Measurements from ENCODE around the gene TSPEAR.

DNA sequence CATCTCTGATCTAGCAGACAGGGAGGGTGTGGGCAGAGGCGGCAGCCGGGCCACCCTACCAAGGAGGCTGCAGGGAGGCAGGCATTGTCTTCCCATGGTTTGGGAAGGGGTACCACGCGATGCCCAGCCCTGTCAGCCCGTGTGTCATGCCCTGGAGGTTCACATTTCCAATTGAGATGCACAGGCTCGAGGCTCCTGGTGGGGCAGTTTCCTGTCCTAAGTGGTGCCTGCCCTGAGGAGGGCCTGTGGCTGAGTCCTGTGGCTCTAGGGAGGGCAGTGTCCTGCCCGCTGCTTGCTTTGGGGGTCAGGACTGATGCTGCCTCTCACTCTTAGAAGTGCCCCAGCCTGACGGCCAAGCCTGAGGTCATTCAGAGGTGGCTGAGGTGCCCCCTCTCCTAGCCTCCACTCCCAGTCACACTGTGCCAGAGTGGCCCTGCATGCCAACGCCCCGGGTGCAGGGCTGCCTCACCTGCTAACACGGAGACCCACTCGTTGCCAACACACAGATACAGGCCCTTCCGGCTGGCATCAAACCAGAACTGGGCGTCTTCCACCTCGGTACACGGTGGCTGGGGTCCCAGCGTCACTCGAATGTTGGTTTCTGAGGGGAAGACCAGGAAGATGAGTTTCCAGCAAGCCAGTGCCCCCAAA lies 183.3 kb downstream of the TSPEAR start:
- TF ChIP-seq CTCF (IDR thresholded peaks at IDR 0.05) (no peak), POLR2A (IDR thresholded peaks at IDR 0.05) (no peak), POLR2AphosphoS5 (IDR thresholded peaks at IDR 0.05) (no peak)
